K562 (cell line): ENCODE data around the gene CEP128. TPM values are rescaled to one million over a fixed set of nuclear protein-coding genes. Genes with fewer than 3 reads are reported as not detected.

Experiments used
- ATAC-seq: fragments of 200-7000 bp; cut with Tn5 transposase; 3 replicates; pipeline ENCODE4 v1.9.1; 2020; ENCODE audit warnings: moderate library complexity
- BruUV-seq: library from RNA; stranded (reverse); fragments of 400-500 nt; replicated peaks from 2 replicates; lab custom pipeline; 2021; lab: Mats Ljungman, UMichigan
- CTCF ChIA-PET: fragments of 300-600 bp; formaldehyde crosslinking; extraction: SDS; loops from one replicate; lab custom pipeline; 2021; ENCODE audit warnings: low intra/inter-chr PET ratio; lab: Yijun Ruan, JAX
- POLR2A ChIA-PET: fragments of 300-600, 350-650 bp; sonication (Branson Sonifier 250); formaldehyde crosslinking; extraction: SDS; loops from one replicate; lab custom pipeline; 2021; ENCODE audit warnings: antibody characterized with exemption, inconsistent platforms; lab: Yijun Ruan, JAX
- DNase-seq, 4 experiments: peaks; one replicate each; pipeline versions ENCODE4 v3.0.0 to v3.0.0-alpha.2; 2011 to 2018; ENCODE audit warnings: low spot score in 3 of 4, mixed read lengths in 3 of 4; ENCODE audit errors: extremely low read depth in 1 of 4
- FAIRE-seq: peaks from 2 replicates; lab custom pipeline; 2011; peaks lifted over from hg19 to GRCh38; lab: Jason Lieb, UNC
- H2AFZ ChIP-seq: 2 replicates; pipeline ENCODE4 v1.6.0; 2011; ENCODE audit warnings: low read depth, low read length, control low read depth, inconsistent platforms
- H3K27ac ChIP-seq: fragments of 200-600 bp; 3 replicates; pipeline ENCODE4 v1.8.0; 2011; ENCODE audit warnings: low read depth, mild to moderate bottlenecking, control low read depth, inconsistent platforms, low read length, moderate library complexity, mixed read lengths; ENCODE audit errors: extremely low read depth
- H3K27me3 ChIP-seq, 2 experiments: fragments of 300-600 bp in 1 of 2; 2 replicates in 1 of 2; 3 replicates in 1 of 2; pipeline versions ENCODE4 v1.6.0 to v1.8.0; 2011; ENCODE audit warnings: inconsistent platforms in 2 of 2, low read length in 2 of 2, mild to moderate bottlenecking in 1 of 2, mixed read lengths in 1 of 2, moderate library complexity in 1 of 2; ENCODE audit not compliant: control insufficient read depth in 2 of 2, insufficient read depth in 2 of 2
- H3K36me3 ChIP-seq: fragments of 300-600 bp; 3 replicates; pipeline ENCODE4 v1.8.0; 2011; ENCODE audit warnings: mild to moderate bottlenecking, low read length, inconsistent platforms; ENCODE audit not compliant: control insufficient read depth, insufficient read depth
- H3K4me1 ChIP-seq, 2 experiments: fragments of 200-600 bp in 1 of 2; replicated peaks in 1 of 2; 2 replicates in 1 of 2; 3 replicates in 1 of 2; pipeline versions ENCODE4 v1.5.1 to v1.8.0; 2011; ENCODE audit warnings: inconsistent platforms in 2 of 2, low read length in 2 of 2, mild to moderate bottlenecking in 1 of 2, mixed read lengths in 1 of 2, moderate library complexity in 1 of 2; ENCODE audit not compliant: control insufficient read depth in 2 of 2, insufficient read depth in 2 of 2
- H3K4me2 ChIP-seq: 2 replicates; pipeline ENCODE4 v1.6.1; 2011; ENCODE audit warnings: low read length, control low read depth, inconsistent platforms, mixed read lengths; ENCODE audit not compliant: insufficient read depth
- H3K4me3 ChIP-seq: fragments of 200-600 bp; sonication (generic), shearing (Covaris generic); 2 replicates; pipeline ENCODE4 v1.5.1; 2016; ENCODE audit warnings: control low read depth, inconsistent platforms
- H3K79me2 ChIP-seq: fragments of 200-600 bp; 3 replicates; pipeline ENCODE4 v1.8.0; 2011; ENCODE audit warnings: low read length, inconsistent platforms; ENCODE audit not compliant: control insufficient read depth, insufficient read depth
- H3K9ac ChIP-seq, 2 experiments: 2 replicates each; pipeline versions ENCODE4 v1.6.0 to v1.6.1; 2011; ENCODE audit warnings: low read depth in 2 of 2, low read length in 2 of 2, control low read depth in 1 of 2, inconsistent platforms in 1 of 2, mild to moderate bottlenecking in 1 of 2, mixed read lengths in 1 of 2; ENCODE audit not compliant: insufficient read depth in 1 of 2
- H3K9me1 ChIP-seq: one replicate; pipeline ENCODE4 v1.6.0; 2011; ENCODE audit warnings: inconsistent platforms, mild to moderate bottlenecking, low read length, moderate library complexity; ENCODE audit not compliant: control insufficient read depth, insufficient read depth
- H3K9me3 ChIP-seq: replicated peaks from 2 replicates; pipeline ENCODE4 v1.5.1; 2011; ENCODE audit warnings: low read depth, low read length, inconsistent platforms; ENCODE audit not compliant: control insufficient read depth, insufficient read depth
- H4K20me1 ChIP-seq: replicated peaks from 2 replicates; pipeline ENCODE4 v1.6.1; 2011; ENCODE audit warnings: low read length, inconsistent platforms, mixed read lengths; ENCODE audit not compliant: control insufficient read depth, insufficient read depth
- ADNP ChIP-seq: fragments of 200-800 bp; sonication (Bioruptor generic); IDR thresholded peaks from 2 replicates; pipeline ENCODE4 v1.6.1; 2016; ENCODE audit warnings: missing genetic modification characterization, missing compliant biosample characterization
- E2F1 ChIP-seq: sonication (generic); formaldehyde crosslinking; IDR thresholded peaks from 2 replicates; pipeline ENCODE4 v1.8.1; 2023; ENCODE audit warnings: mild to moderate bottlenecking, missing genetic modification reagents, moderate library complexity
- HLTF ChIP-seq: fragments of 450-650 bp; IDR thresholded peaks from 2 replicates; pipeline ENCODE4 v1.6.1; 2016
- MAFG ChIP-seq: fragments of 450-650 bp; conservative IDR thresholded peaks from 2 replicates; pipeline ENCODE4 v1.6.1; 2016; ENCODE audit warnings: missing genetic modification characterization, missing compliant biosample characterization
- NONO ChIP-seq, 2 experiments: fragments of 200-400 bp in 1 of 2; fragments of 450-650 bp in 1 of 2; formaldehyde crosslinking in 1 of 2; IDR thresholded peaks; 2 replicates each; pipeline ENCODE4 v1.6.1; 2017; ENCODE audit warnings: low read depth in 2 of 2, mild to moderate bottlenecking in 2 of 2, moderate library complexity in 2 of 2, low read length in 1 of 2
- PRPF4 ChIP-seq: fragments of 200-400 bp; formaldehyde crosslinking; IDR thresholded peaks from one replicate; pipeline ENCODE4 v1.6.1; 2017; ENCODE audit warnings: low read length, low read depth, mild to moderate bottlenecking; ENCODE audit not compliant: insufficient read depth, poor library complexity, severe bottlenecking
- RERE ChIP-seq: sonication (generic); formaldehyde crosslinking; IDR thresholded peaks from 2 replicates; pipeline ENCODE4 v1.8.0; 2023; ENCODE audit warnings: missing genetic modification reagents, mild to moderate bottlenecking, borderline replicate concordance
- SAFB ChIP-seq: fragments of 200-400 bp; formaldehyde crosslinking; IDR thresholded peaks from 2 replicates; pipeline ENCODE4 v1.6.1; 2017; ENCODE audit warnings: low read depth, low read length, borderline replicate concordance
- THRA ChIP-seq: fragments of 450-650 bp; IDR thresholded peaks from 2 replicates; pipeline ENCODE4 v1.6.1; 2017; ENCODE audit warnings: mild to moderate bottlenecking, moderate library complexity
- ZNF584 ChIP-seq: fragments of 200-800 bp; sonication (Bioruptor generic); IDR thresholded peaks from 2 replicates; pipeline ENCODE4 v1.6.1; 2016; ENCODE audit warnings: low read depth, mild to moderate bottlenecking, missing genetic modification characterization, missing compliant biosample characterization
- WGBS: fragments of 100-300 bp; shearing (Covaris generic); methylation state at CpG from one replicate; pipeline ENCODE4 v1.1.6; 2016; ENCODE audit warnings: low coverage, mixed read lengths; ENCODE audit not compliant: insufficient coverage; ENCODE audit errors: missing lambda C conversion rate; 5-methylcytosine and 5-hydroxymethylcytosine counted together
- in situ Hi-C: fragments of 300-500 bp; cut with MboI; formaldehyde crosslinking; loops from 4 replicates; pipeline ENCODE4 v1.15.0; 2018; ENCODE audit warnings: inconsistent platforms, mixed read lengths
- intact Hi-C: fragments of 100-400 bp; cut with micrococcal nuclease; formaldehyde crosslinking; loops from 2 replicates; pipeline ENCODE4 v1.14.2; 2022
- polyA plus RNA-seq, 8 experiments: library from polyadenylated mRNA; depleted of rRNA in 4 of 8; stranded (reverse) in 5 of 8; unstranded in 3 of 8; fragments of >200 nt; fragmentation: Nextera tagmentation in 2 of 8; fragmentation: Illumina TruSeq in 1 of 8; extraction: Ambion mirVana in 2 of 8; extraction: Trizol in 1 of 8; gene quantifications; 2 replicates each; pipeline versions ENCODE4 v1.2.1 to v1.2.3, GENCODE V29; 2011 to 2014; ENCODE audit warnings: inconsistent platforms in 1 of 8, missing spikeins in 1 of 8
- total RNA-seq, 7 experiments: library from RNA; depleted of rRNA in 6 of 7; stranded (reverse); fragments of >200 nt in 6 of 7; fragmentation: Illumina TruSeq in 2 of 7; extraction: Trizol in 2 of 7; gene quantifications; 2 replicates each; pipeline versions ENCODE4 v1.2.1 to v1.2.3, GENCODE V29; 2011 to 2021; ENCODE audit warnings: low replicate concordance in 1 of 7

The CEP128 gene
- total and polyA plus RNA-seq, 9 of the 15 experiments (the other 6 are each of a cell fraction or from before 2014, with no cell fraction given): 2.3 to 9.2 (median 4.6) TPM

- no peak for TF ChIP-seq THRA
- no peak for TF ChIP-seq RERE (CRISPR knock-in tag)
Observed at GRCh38 chr14:80570930-80571298, 370.6 kb downstream of the CEP128 start (continued).

- intact Hi-C loops (no loop called here), in situ Hi-C loops (no loop called here)
- ChIA-PET CTCF (no interaction called here), POLR2A (no interaction called here)
- H4K20me1 ChIP-seq: no peaks in the 10 kb centered on the region
- no peaks in the 10 kb centered on the region for H3K9me1 ChIP-seq
- 0% methylated on average over 6 of the region's 6 CpGs for WGBS
- H3K9ac ChIP-seq: no peak overlapping the region
- no peaks in the 10 kb centered on the region for H3K79me2 ChIP-seq
- H3K4me3 ChIP-seq: no peak overlapping the region
- no peaks in the 10 kb centered on the region for H3K9me3 ChIP-seq
- no peak overlapping the region for H3K27ac ChIP-seq
- no peaks in the 10 kb centered on the region for H3K4me1 ChIP-seq
- DNase-seq: no peak
- FAIRE-seq: no peak
- H3K36me3 ChIP-seq: no peaks in the 10 kb centered on the region
- H3K27me3 ChIP-seq: no peaks in the 10 kb centered on the region
- H2AFZ ChIP-seq: no peak overlapping the region
- no peak overlapping the region for H3K4me2 ChIP-seq
- BruUV-seq: no TSS peak
- ATAC-seq: no peak
- TF ChIP-seq NONO (IDR thresholded peaks at IDR 0.05; ENCODE audit: low read depth in 2 of 2, low read length in 1 of 2): no peak
- TF ChIP-seq PRPF4: no peak
- no peak for TF ChIP-seq HLTF
- no peak for TF ChIP-seq SAFB
- TF ChIP-seq E2F1 (CRISPR knock-in tag): no peak
- no peak for TF ChIP-seq MAFG (tag)
- no peak for TF ChIP-seq ADNP (tag)
- no peak for TF ChIP-seq ZNF584
Observed at GRCh38 chr14:80567905-80568536, 373.5 kb downstream of the CEP128 start.
